Erythroblast (primary cell): ENCODE measurements around the gene SLC2A3.

Source experiments
- GATA1 ChIP-seq: IDR thresholded peaks from 2 replicates; pipeline ENCODE4 v1.6.1; 2011; ENCODE audit warnings: low read depth, mild to moderate bottlenecking, control low read depth, low read length, moderate library complexity
- POLR2A ChIP-seq: IDR thresholded peaks from 2 replicates; pipeline ENCODE4 v1.6.1; 2011; ENCODE audit warnings: mild to moderate bottlenecking, low read length

- no peak for TF ChIP-seq POLR2A
- no peak for TF ChIP-seq GATA1
Measured at GRCh38 chr12:7915661-7916403, 20.2 kb downstream of the SLC2A3 start.
